HEK293 (cell line): Measurements from ENCODE around the gene KIDINS220.

Source experiments
- ZNF10 ChIP-seq: fragments of 450-650 bp; formaldehyde crosslinking; IDR thresholded peaks from 2 replicates; pipeline ENCODE4 v1.5.1; 2017; ENCODE audit warnings: missing biosample characterization, missing genetic modification characterization
- ZNF561 ChIP-seq: fragments of 450-650 bp; IDR thresholded peaks from 2 replicates; pipeline ENCODE4 v1.5.1; 2018; ENCODE audit warnings: missing biosample characterization, missing genetic modification characterization, borderline replicate concordance
- TF ChIP-seq, protein P1 (sequence below): fragments of 450-650 bp; formaldehyde crosslinking; IDR thresholded peaks from 2 replicates; pipeline ENCODE4 v1.5.1; 2016; ENCODE audit warnings: missing biosample characterization, missing genetic modification characterization

DNA sequence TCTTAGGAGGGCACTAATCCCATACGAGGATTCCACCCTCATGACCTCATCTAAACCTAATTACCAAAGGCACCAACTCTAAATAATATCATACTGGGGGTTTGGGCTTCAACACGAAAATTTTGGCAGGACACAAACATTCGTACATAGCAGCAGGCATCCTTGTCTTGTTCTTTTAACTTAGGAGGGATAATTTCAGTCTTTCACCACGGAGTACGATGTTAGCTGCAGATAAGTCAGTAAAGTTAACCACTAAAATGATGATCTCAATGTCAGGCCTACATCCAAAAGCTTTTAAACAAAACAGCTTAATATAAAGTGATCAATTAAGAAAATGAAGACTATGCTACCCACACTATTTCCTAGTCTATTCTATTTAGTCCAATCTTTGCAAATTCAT, 80.7 kb downstream of the KIDINS220 start:
- TF ChIP-seq, protein P1, sequence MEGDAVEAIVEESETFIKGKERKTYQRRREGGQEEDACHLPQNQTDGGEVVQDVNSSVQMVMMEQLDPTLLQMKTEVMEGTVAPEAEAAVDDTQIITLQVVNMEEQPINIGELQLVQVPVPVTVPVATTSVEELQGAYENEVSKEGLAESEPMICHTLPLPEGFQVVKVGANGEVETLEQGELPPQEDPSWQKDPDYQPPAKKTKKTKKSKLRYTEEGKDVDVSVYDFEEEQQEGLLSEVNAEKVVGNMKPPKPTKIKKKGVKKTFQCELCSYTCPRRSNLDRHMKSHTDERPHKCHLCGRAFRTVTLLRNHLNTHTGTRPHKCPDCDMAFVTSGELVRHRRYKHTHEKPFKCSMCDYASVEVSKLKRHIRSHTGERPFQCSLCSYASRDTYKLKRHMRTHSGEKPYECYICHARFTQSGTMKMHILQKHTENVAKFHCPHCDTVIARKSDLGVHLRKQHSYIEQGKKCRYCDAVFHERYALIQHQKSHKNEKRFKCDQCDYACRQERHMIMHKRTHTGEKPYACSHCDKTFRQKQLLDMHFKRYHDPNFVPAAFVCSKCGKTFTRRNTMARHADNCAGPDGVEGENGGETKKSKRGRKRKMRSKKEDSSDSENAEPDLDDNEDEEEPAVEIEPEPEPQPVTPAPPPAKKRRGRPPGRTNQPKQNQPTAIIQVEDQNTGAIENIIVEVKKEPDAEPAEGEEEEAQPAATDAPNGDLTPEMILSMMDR (tag by site-specific recombination), result no peak
- TF ChIP-seq ZNF561 (tag by site-specific recombination) (no peak), ZNF10 (tag by site-specific recombination) (no peak)
